ENCODE measurements around the gene ARMH3.

DNA sequence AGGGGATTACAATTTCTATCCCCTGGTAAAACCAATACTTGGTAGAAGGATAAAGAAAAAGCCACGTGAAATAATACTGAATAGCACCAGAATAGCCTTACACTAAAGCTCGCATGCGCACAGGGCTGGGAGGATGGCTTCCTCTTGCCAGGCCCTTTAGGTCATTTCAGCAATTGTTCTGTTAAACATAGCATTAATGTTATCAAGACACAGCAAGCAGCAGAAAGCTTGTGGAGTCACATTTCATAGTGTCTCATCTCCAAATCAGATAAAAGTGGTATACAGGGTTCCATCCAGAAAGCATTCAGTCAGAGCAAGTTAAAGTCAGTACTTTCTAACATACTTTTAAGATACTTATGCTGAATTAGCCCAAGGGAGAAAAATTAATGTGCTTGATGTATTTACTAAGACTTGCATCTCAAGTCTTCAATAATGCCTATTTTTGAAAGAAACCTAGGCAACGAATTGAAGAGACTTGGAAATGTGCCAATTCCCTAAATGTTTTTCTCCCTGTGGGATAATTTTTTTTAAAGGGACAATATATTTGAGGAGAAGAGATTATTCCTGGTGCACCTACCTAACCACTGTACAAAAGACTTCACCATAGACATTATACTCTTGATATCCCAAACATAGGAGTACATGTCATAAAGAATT lies 258.4 kb downstream of the ARMH3 start:
- TF ChIP-seq, protein P1, sequence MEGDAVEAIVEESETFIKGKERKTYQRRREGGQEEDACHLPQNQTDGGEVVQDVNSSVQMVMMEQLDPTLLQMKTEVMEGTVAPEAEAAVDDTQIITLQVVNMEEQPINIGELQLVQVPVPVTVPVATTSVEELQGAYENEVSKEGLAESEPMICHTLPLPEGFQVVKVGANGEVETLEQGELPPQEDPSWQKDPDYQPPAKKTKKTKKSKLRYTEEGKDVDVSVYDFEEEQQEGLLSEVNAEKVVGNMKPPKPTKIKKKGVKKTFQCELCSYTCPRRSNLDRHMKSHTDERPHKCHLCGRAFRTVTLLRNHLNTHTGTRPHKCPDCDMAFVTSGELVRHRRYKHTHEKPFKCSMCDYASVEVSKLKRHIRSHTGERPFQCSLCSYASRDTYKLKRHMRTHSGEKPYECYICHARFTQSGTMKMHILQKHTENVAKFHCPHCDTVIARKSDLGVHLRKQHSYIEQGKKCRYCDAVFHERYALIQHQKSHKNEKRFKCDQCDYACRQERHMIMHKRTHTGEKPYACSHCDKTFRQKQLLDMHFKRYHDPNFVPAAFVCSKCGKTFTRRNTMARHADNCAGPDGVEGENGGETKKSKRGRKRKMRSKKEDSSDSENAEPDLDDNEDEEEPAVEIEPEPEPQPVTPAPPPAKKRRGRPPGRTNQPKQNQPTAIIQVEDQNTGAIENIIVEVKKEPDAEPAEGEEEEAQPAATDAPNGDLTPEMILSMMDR (IDR thresholded peaks at IDR 0.05) = no peak
- TF ChIP-seq POLR2A (IDR thresholded peaks at IDR 0.05) = no peak

Measured in body of pancreas (tissue), 4 donors.